H9 (cell line): ENCODE data around the gene ABHD17C. TPM values are rescaled to one million over a fixed set of nuclear protein-coding genes. Genes with fewer than 3 reads are reported as not detected.

Experiments used
- DNase-seq: peaks from one replicate; pipeline ENCODE4 v3.0.0-alpha.2; 2017
- H2AFZ ChIP-seq: one replicate; pipeline ENCODE4 v1.6.1; 2013; ENCODE audit warnings: mild to moderate bottlenecking, low read length, control low read depth, moderate library complexity
- H2AK5ac ChIP-seq: 2 replicates; pipeline ENCODE4 v1.6.1; 2013; ENCODE audit warnings: low read length, control low read depth, mixed read lengths; ENCODE audit not compliant: insufficient read length
- H2BK120ac ChIP-seq: one replicate; pipeline ENCODE4 v1.6.1; 2013; ENCODE audit warnings: low read depth, mild to moderate bottlenecking, low read length, control low read depth, inconsistent platforms; ENCODE audit not compliant: poor library complexity, severe bottlenecking
- H2BK12ac ChIP-seq: 2 replicates; pipeline ENCODE4 v1.6.1; 2013; ENCODE audit warnings: low read length, control low read depth, mixed read lengths, low read depth; ENCODE audit not compliant: insufficient read length
- H2BK15ac ChIP-seq: 2 replicates; pipeline ENCODE4 v1.6.1; 2013; ENCODE audit warnings: low read depth, low read length, control low read depth
- H2BK20ac ChIP-seq: one replicate; pipeline ENCODE4 v1.6.1; 2013; ENCODE audit warnings: low read depth, mild to moderate bottlenecking, low read length, control low read depth, inconsistent platforms; ENCODE audit not compliant: poor library complexity, severe bottlenecking
- H2BK5ac ChIP-seq: 2 replicates; pipeline ENCODE4 v1.6.1; 2013; ENCODE audit warnings: low read length, control low read depth, mixed read lengths; ENCODE audit not compliant: insufficient read length
- H3K14ac ChIP-seq: 2 replicates; pipeline ENCODE4 v1.6.1; 2013; ENCODE audit warnings: low read length, control low read depth; ENCODE audit not compliant: insufficient read depth
- H3K18ac ChIP-seq: 2 replicates; pipeline ENCODE4 v1.6.1; 2013; ENCODE audit warnings: low read depth, mild to moderate bottlenecking, mixed read lengths, low read length, control low read depth; ENCODE audit not compliant: insufficient read length
- H3K23ac ChIP-seq: 2 replicates; pipeline ENCODE4 v1.6.1; 2013; ENCODE audit warnings: low read length, control low read depth, mixed read lengths, low read depth; ENCODE audit not compliant: insufficient read length
- H3K23me2 ChIP-seq: 2 replicates; pipeline ENCODE4 v1.6.1; 2013; ENCODE audit warnings: low read depth, mild to moderate bottlenecking, mixed read lengths, low read length, control low read depth; ENCODE audit not compliant: insufficient read length, poor library complexity, severe bottlenecking
- H3K27ac ChIP-seq: 2 replicates; pipeline ENCODE4 v1.5.1; 2013; ENCODE audit warnings: low read length, control low read depth, mixed read lengths, low read depth; ENCODE audit not compliant: insufficient read length
- H3K27me3 ChIP-seq: 2 replicates; pipeline ENCODE4 v1.6.1; 2013; ENCODE audit warnings: low read length, control low read depth, inconsistent platforms; ENCODE audit not compliant: insufficient read depth
- H3K4ac ChIP-seq: 2 replicates; pipeline ENCODE4 v1.6.1; 2013; ENCODE audit warnings: low read depth, mild to moderate bottlenecking, control low read depth, inconsistent platforms, low read length, moderate library complexity
- H3K4me1 ChIP-seq: 2 replicates; pipeline ENCODE4 v1.6.1; 2013; ENCODE audit warnings: low read length, control low read depth, inconsistent platforms; ENCODE audit not compliant: insufficient read depth
- H3K4me2 ChIP-seq: 2 replicates; pipeline ENCODE4 v1.6.1; 2013; ENCODE audit warnings: low read length, control low read depth, mixed read lengths; ENCODE audit not compliant: insufficient read length, insufficient read depth
- H3K56ac ChIP-seq: 2 replicates; pipeline ENCODE4 v1.6.1; 2013; ENCODE audit warnings: low read depth, mild to moderate bottlenecking, mixed read lengths, low read length, control low read depth; ENCODE audit not compliant: insufficient read length
- H3K79me1 ChIP-seq: 2 replicates; pipeline ENCODE4 v1.6.1; 2013; ENCODE audit warnings: low read depth, mild to moderate bottlenecking, moderate library complexity, low read length, control low read depth, inconsistent platforms; ENCODE audit not compliant: insufficient read depth, poor library complexity, severe bottlenecking
- H3K79me2 ChIP-seq: 2 replicates; pipeline ENCODE4 v1.6.1; 2013; ENCODE audit warnings: low read length, control low read depth, inconsistent platforms; ENCODE audit not compliant: insufficient read depth
- H3K9ac ChIP-seq: 2 replicates; pipeline ENCODE4 v1.6.1; 2013; ENCODE audit warnings: low read length, control low read depth, mixed read lengths; ENCODE audit not compliant: insufficient read length; ENCODE audit errors: extremely low read depth
- H3K9me3 ChIP-seq: one replicate; pipeline ENCODE4 v1.6.1; 2013; ENCODE audit warnings: low read depth, low read length, inconsistent platforms; ENCODE audit not compliant: control insufficient read depth
- H3T11ph ChIP-seq: one replicate; pipeline ENCODE4 v1.6.1; 2013; ENCODE audit warnings: mild to moderate bottlenecking, low read length, control low read depth, inconsistent platforms
- H4K20me1 ChIP-seq: one replicate; pipeline ENCODE4 v1.6.1; 2013; ENCODE audit not compliant: control insufficient read depth, insufficient read length, insufficient read depth
- H4K5ac ChIP-seq: 2 replicates; pipeline ENCODE4 v1.6.1; 2013; ENCODE audit warnings: low read depth, mild to moderate bottlenecking, mixed read lengths, low read length, control low read depth; ENCODE audit not compliant: insufficient read length
- H4K8ac ChIP-seq: replicated peaks from 2 replicates; pipeline ENCODE4 v1.6.1; 2013; ENCODE audit warnings: low read length, control low read depth, mixed read lengths, low read depth; ENCODE audit not compliant: insufficient read length
- H4K91ac ChIP-seq: 2 replicates; pipeline ENCODE4 v1.6.1; 2013; ENCODE audit warnings: low read depth, mild to moderate bottlenecking, moderate library complexity, mixed read lengths, low read length, control low read depth; ENCODE audit not compliant: insufficient read length
- H3K27ac Mint-ChIP-seq, 3 experiments: 2 replicates in 2 of 3; 3 replicates in 1 of 3; pipeline ENCODE4 v1.8.0; 2020 to 2021; ENCODE audit warnings: mixed read lengths in 3 of 3, mild to moderate bottlenecking in 1 of 3, moderate library complexity in 1 of 3
- H3K27me3 Mint-ChIP-seq: 2 replicates; pipeline ENCODE4 v1.8.0; 2021; ENCODE audit warnings: low read depth, mild to moderate bottlenecking, moderate library complexity, mixed read lengths
- H3K36me3 Mint-ChIP-seq, 3 experiments: 2 replicates in 2 of 3; 3 replicates in 1 of 3; pipeline ENCODE4 v1.8.0; 2020 to 2021; ENCODE audit warnings: low read depth in 3 of 3, mixed read lengths in 3 of 3; ENCODE audit not compliant: insufficient read depth in 1 of 3
- H3K4me1 Mint-ChIP-seq, 2 experiments: 2 replicates each; pipeline ENCODE4 v1.8.0; 2020; ENCODE audit warnings: mixed read lengths in 2 of 2
- H3K4me3 Mint-ChIP-seq, 2 experiments: 2 replicates in 1 of 2; 3 replicates in 1 of 2; pipeline ENCODE4 v1.8.0; 2020 to 2021; ENCODE audit warnings: mild to moderate bottlenecking in 2 of 2, mixed read lengths in 2 of 2, moderate library complexity in 1 of 2
- H3K9me3 Mint-ChIP-seq, 2 experiments: 2 replicates in 1 of 2; 3 replicates in 1 of 2; pipeline ENCODE4 v1.8.0; 2020; ENCODE audit warnings: mild to moderate bottlenecking in 2 of 2, mixed read lengths in 2 of 2, moderate library complexity in 1 of 2
- CTCF ChIP-seq: fragments of 200-600 bp; sonication (generic); conservative IDR thresholded peaks from 3 replicates; pipeline ENCODE4 v1.8.0; 2021; ENCODE audit warnings: antibody characterized with exemption, mild to moderate bottlenecking
- WGBS: extraction: QIAGEN DNeasy Blood & Tissue Kit; methylation state at CpG from one replicate; pipeline ENCODE4 v1.1.7; 2013; ENCODE audit warnings: missing lambda C conversion rate, low lambda C conversion rate, mixed read lengths; ENCODE audit not compliant: insufficient read length; ENCODE audit errors: extremely low coverage; 5-methylcytosine and 5-hydroxymethylcytosine counted together
- total RNA-seq: library from RNA; stranded (reverse); gene quantifications from 2 replicates; pipeline ENCODE4 v1.2.1, GENCODE V29; 2021

The ABHD17C gene
- total RNA-seq, 1 experiment from 2014 or later: 21.5 TPM

GRCh38 chr15:80791004-80791403 lies 95.9 kb downstream of the ABHD17C start:
- Mint-ChIP-seq H3K9me3 (no peaks in the 10 kb centered on the region), H3K4me3 (no peak overlapping the region), H3K4me1 (peaks cover 2% of the 10 kb centered on the region in 2 experiments; a peak in 2 of 4 replicates), H3K27me3 (peaks cover 9% of the 10 kb centered on the region), H3K27ac (peak overlapping the region in 1 of 3 experiments; percentile 8; a peak in 1 of 7 replicates), H3K36me3 (no peaks in the 10 kb centered on the region)
- H2AFZ ChIP-seq: no peak overlapping the region
- H2BK5ac ChIP-seq: no peak overlapping the region
- H3K9me3 ChIP-seq: no peaks in the 10 kb centered on the region
- H3K23me2 ChIP-seq: no peaks in the 10 kb centered on the region
- H3K56ac ChIP-seq: no peak overlapping the region
- H2BK15ac ChIP-seq: no peak overlapping the region
- H3K4me2 ChIP-seq: no peak overlapping the region
- H3K18ac ChIP-seq: no peak overlapping the region
- no peaks in the 10 kb centered on the region for H3K79me1 ChIP-seq
- no peak overlapping the region for H2AK5ac ChIP-seq
- no peak overlapping the region for H4K5ac ChIP-seq
- no peak overlapping the region for H3K23ac ChIP-seq
- no peak overlapping the region for H2BK12ac ChIP-seq
- no peak overlapping the region for H3K9ac ChIP-seq
- TF ChIP-seq CTCF: no peak
- no peaks in the 10 kb centered on the region for H3K79me2 ChIP-seq
- no peak for DNase-seq
- no peak overlapping the region for H4K8ac ChIP-seq
- no CpG with 5 or more reads among the region's 1 CpG for WGBS
- H3T11ph ChIP-seq: no peak overlapping the region
- H2BK20ac ChIP-seq: no peak overlapping the region
- no peak overlapping the region for H3K27ac ChIP-seq
- no peak overlapping the region for H3K14ac ChIP-seq
- no peaks in the 10 kb centered on the region; the same call in 1 of the 2 replicates for H3K4me1 ChIP-seq
- no peaks in the 10 kb centered on the region for H4K20me1 ChIP-seq
- H4K91ac ChIP-seq: no peak overlapping the region
- H2BK120ac ChIP-seq: no peak overlapping the region
- H3K4ac ChIP-seq: no peak overlapping the region
- no peaks in the 10 kb centered on the region for H3K27me3 ChIP-seq
